Measurements from ENCODE around the gene NATD1. TPM values are rescaled to one million over a fixed set of nuclear protein-coding genes. Genes with fewer than 3 reads are reported as not detected.

NATD1 gene
- total and polyA plus RNA-seq, 2 experiments from 2014 or later = 2.1 to 8.1 TPM

GRCh38 chr17:21298056-21298982, 45.1 kb upstream of the NATD1 start:
- Mint-ChIP-seq H3K36me3 (ENCODE audit: low read depth) (peaks cover 36% of the 10 kb centered on the region), H3K9me3 (peaks cover 90% of the 10 kb centered on the region), H3K4me3 (no peak overlapping the region), H3K27me3 (ENCODE audit: insufficient read depth, low read depth, poor library complexity) (peaks cover 27% of the 10 kb centered on the region), H3K4me1 (no peaks in the 10 kb centered on the region), H3K27ac (no peak overlapping the region)
- H3K79me2 ChIP-seq (replicated peaks; ENCODE audit: insufficient read depth) = peaks cover 4% of the 10 kb centered on the region; the same call in 1 of the 2 replicates
- H3K27me3 ChIP-seq (ENCODE audit: insufficient read depth) = no peaks in the 10 kb centered on the region
- H4K20me1 ChIP-seq (replicated peaks; ENCODE audit: insufficient read depth) = no peaks in the 10 kb centered on the region; the same call in 1 of the 2 replicates
- no peak overlapping the region for H3K4me2 ChIP-seq
- TF ChIP-seq STAT1 (IDR thresholded peaks at IDR 0.05; ENCODE audit: unreplicated experiment) (no peak), CTCF (conservative IDR thresholded peaks at IDR 0.05; ENCODE audit: low read depth in 2 of 2) (no peak), ZNF462 (CRISPR knock-in tag; IDR thresholded peaks at IDR 0.05) (no peak), CREB1 (CRISPR knock-in tag; IDR thresholded peaks at IDR 0.05; ENCODE audit: low read depth) (no peak)
- ATAC-seq = no peak
- 0 out of 2 replicates have a peak, but pooled peaks cover 4% of the 10 kb centered on the region for H3K36me3 ChIP-seq (ENCODE audit: insufficient read depth)
- H3K4me3 ChIP-seq = no peak overlapping the region
- H3F3A ChIP-seq (replicated peaks; ENCODE audit: low read depth) = no peaks in the 10 kb centered on the region
- no peak overlapping the region for H3K27ac ChIP-seq (ENCODE audit: low read depth)
- no peak for DNase-seq (ENCODE audit: low spot score)
- no peak overlapping the region for H2AFZ ChIP-seq
- no peaks in the 10 kb centered on the region for H3K4me1 ChIP-seq (ENCODE audit: insufficient read depth)
- H3K9me2 ChIP-seq (ENCODE audit: insufficient read depth) = no peaks in the 10 kb centered on the region

All from GM23338 (cell line).